Kidney glomerular epithelial cell (primary cell): Measurements from ENCODE around the gene HHLA2.
"Not testable (repeated sequence)": the region's sequence is repeated elsewhere in the genome, so short reads cannot be mapped to it uniquely, and the experiment has no call there.

Source experiments
- DNase-seq: peaks from one replicate; lab custom pipeline; 2025; lab: John Stamatoyannopoulos, UW

Gene HHLA2

GRCh38 chr3:108296239-108296638 lies at the start of gene HHLA2:
Gene HHLA2, plus strand, starts transcription at chr3:108296548. Its CDS starts 55,266 bp downstream, at chr3:108351814.
- peak; percentile 13 for DNase-seq

GRCh38 chr3:108250626-108251025 lies 45.7 kb upstream of the HHLA2 start:
- DNase-seq = no peak

DNA sequence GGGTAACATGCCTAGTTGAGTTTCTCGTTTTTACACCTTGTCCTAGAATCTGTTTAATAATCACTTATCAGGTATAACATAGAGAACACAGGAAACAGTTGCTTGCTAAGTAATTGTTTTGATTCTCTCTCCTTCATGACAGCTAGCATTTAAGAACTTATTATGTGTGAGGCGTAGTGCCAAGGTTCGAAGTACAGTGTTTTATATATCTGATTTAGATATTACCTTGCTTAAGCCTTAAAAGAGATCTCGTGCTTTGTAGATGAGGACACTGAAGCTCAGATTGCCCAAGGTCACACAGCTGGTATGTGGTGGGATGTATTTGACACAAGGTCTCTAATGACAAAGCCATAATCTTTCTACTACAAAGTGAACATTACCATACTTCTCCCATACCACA lies 45.1 kb upstream of the HHLA2 start:
- no peak for DNase-seq

- DNase-seq = no peak
Observed at GRCh38 chr3:108251844-108252243, 44.5 kb upstream of the HHLA2 start.

DNA sequence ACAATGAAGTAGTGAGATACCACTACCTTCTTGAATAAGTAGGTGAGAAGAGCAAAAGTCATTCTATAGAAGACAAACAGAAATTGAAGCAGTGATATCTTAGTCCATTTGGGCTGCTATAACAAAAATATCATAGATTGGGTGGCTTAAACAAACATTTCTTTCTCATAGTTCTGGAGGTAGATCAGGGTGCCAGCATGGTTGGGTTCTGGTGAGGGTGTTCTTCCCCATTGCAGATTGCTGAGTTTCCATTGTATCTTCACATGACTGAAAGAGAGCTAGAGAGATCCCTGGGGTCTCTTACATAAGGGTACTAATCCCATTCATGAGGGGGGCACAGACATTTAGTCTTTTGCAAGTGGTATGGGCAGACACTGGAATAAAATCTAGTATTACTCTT lies 41.2 kb upstream of the HHLA2 start:
- no peak for DNase-seq

GRCh38 chr3:108264534-108265298 lies 31.6 kb upstream of the HHLA2 start:
- DNase-seq = not testable (repeated sequence)

DNA sequence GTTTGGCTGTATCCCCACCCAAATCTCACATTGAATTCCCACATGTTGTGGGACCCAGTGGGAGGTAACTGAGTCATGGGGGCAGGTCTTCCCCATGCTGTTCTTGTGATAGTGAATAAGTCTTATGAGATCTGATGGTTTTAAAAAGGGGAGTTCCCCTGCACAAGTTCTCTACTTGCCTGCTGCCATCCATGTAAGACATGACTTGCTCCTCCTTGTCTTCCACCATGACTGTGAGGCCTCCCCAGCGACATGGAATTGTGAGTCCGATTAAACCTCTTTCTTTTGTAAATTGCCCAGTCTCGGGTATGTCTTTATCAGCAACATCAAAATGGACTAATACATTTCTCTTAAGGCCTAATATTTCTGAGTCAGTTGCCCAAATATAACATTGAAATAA lies 28.1 kb upstream of the HHLA2 start:
- not testable (repeated sequence) for DNase-seq

DNA sequence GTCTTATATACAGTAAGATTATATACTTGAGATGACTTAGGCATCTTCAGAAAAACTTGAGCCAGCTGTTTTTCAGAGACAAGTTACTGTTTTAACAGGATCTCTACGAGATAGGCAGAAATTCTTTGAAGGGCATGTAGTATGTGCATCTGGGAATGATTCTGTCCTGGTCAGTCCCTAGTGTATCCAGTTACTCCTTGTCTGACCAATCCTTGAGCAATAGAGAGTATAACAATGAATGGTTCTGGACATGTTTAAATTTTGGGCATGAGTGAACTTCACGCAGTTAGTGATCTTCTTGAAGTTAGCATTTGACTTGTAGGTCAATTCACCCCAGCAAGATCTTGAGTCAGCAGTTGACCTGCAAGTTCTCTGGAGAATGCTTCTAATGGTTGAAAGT lies 24.7 kb upstream of the HHLA2 start:
- DNase-seq = no peak

DNA sequence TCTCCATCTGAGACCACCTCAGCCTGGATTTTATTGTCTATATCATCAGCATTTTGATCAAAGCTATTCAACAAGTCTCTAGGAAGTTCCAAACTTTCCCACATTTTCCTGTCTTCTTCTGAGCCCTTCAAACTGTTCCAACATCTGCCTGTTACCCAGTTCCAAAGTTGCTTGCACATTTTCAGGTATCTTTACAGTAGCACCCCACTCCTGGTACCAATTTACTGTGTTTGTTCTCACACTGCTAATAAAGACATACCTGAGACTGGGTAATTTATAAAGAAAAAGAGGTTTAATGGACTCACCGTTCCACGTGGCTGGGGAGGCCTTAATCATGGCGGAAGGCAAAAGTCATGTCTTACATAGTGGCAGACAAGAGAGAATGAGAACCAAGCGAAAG lies 17.3 kb upstream of the HHLA2 start:
- DNase-seq = not testable (repeated sequence)

DNA sequence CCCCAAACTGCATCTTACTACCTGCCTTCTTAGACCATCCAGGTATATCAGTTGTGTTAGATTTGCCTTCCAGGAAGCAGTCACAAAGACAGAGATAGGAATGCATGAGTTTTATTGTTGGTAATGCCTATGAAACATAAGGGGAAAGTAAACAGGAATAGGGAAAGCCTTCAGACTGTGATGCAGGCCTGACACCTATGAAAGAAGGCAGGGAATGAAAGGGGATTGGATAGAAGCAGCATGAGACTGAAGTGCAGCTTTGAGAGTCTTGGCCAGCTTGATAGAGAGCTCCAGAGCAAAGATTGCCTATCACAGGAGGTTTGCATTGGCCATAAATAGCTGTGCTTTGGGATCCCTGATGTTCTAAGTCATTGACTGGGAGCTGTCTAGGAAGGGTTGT lies 15.9 kb upstream of the HHLA2 start:
- DNase-seq = no peak

DNA sequence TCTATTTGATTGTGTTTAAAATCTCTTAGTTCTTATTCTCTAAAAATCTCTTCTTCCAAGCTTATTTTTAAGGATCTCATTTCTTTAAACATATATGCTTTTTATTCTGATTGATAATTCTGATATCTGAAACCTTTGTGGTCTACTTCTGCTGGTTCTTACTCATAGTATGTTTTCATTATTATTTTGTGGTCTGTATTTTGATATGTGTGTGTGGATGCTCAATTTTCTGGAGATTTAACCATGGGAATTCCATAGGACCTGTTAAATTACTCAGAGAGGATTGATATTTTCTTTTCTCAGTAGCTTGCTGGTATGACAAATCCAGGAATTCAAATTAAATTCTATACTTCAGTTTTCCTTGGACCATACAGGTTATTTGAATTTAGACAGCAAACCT lies 14.7 kb upstream of the HHLA2 start:
- DNase-seq = no peak

DNA sequence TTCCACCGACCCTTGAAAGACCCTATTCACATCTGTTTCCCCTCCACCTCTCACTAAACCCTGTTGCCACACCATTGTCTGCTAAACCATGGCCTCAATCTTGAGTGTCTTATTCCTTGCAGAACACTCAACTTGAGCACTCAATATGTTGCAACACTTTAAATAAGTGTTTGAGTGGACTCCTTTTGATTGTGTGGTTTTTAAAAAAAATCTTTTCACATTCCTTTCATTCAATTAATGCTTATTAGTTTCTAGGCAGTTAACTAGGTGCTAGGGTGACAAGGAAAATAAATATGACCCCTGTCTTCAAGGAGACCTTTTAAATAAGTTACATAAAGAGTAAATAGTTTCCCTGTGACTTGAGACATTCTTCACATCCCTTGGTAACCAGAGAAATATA lies 13.3 kb upstream of the HHLA2 start:
- DNase-seq = peak; percentile 70

DNA sequence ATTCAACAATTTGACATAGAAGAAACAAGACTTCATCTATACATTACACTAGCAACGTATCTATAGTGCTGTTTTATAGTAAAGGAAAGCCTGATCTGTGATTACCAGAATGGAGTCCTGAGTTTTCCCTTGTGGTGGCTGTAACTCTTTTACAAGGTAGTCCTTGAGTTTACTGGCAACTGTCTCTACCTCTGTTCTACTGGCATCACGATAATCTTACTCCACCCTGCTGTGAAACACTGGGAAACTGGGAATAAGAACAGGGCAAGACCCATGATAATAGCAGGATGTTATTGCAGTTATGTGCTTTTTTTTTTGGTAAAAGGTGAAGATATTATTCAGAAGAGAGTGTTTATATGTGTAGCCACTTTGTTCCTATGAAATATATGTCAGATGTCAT lies 12.4 kb upstream of the HHLA2 start:
- no peak for DNase-seq

DNA sequence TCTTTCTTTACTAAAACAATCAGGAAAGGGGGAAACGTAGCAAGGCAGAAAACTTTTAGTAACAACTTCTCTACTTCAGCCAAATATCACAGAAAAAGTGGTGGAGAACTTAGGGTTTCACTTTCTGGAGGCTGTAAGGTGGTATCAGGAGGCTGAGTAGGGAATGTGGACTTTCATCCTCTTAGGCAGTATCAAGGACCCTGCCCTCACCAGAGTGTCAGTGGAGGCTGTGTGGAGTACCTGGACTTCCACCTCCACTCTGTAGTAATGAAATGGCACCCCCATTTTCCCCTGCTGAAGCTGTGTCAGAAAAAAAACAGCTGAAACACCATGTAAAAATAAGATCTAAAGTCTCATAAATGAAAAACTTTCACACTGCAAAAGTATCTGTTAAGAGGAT lies 11.2 kb upstream of the HHLA2 start:
- no peak for DNase-seq

GRCh38 chr3:108287146-108287545 lies 9.2 kb upstream of the HHLA2 start:
- no peak for DNase-seq

GRCh38 chr3:108288193-108288592 lies 8.2 kb upstream of the HHLA2 start:
- DNase-seq = not testable (repeated sequence)

DNA sequence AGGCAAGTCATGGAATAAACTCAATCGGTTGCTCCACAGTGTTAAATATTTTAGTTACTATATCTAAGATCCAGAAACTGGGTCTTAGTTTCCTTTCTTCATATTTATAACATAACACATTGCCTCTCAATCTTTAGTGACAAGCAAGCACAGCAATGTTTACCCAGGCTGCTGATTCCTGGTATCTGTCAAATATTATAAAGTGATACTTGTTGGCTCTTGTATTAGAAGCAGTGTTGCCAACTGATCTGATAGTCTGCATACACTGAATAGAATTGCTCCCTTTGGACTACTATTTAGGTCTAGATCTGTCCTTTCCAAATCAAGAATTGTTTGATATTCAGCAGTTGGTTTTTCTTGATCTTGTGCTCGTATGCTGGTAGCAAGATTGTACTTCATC lies 7.2 kb upstream of the HHLA2 start:
- DNase-seq = no peak

DNA sequence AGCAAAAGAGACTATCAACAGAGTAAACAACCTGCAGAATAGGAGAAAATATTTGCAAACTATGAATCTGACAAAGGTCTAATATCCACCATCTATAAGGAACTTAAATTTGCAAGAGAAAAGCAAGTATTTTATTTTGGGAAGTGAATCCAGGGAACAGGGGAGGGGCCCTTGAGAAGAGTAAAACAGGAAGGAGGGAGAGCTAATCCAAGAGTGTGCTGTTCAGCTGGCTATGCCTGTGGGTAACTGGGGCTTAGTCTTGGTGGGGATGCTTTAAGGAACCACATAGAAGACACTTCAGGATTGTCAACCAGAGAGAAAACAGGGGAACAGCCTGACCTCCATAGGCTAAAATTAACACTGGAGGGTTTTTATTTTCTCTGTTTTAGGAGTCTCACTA lies 3.9 kb upstream of the HHLA2 start:
- no peak for DNase-seq

- no peak for DNase-seq
Observed at GRCh38 chr3:108292905-108293328, 3.4 kb upstream of the HHLA2 start.

- no peak for DNase-seq
Observed at GRCh38 chr3:108293858-108294257, 2.5 kb upstream of the HHLA2 start.

GRCh38 chr3:108295421-108296175 lies 750 bp upstream of the HHLA2 start:
- DNase-seq = no peak

GRCh38 chr3:108297647-108298046 lies 1.3 kb downstream of the HHLA2 start:
- peak; percentile 84 for DNase-seq

DNA sequence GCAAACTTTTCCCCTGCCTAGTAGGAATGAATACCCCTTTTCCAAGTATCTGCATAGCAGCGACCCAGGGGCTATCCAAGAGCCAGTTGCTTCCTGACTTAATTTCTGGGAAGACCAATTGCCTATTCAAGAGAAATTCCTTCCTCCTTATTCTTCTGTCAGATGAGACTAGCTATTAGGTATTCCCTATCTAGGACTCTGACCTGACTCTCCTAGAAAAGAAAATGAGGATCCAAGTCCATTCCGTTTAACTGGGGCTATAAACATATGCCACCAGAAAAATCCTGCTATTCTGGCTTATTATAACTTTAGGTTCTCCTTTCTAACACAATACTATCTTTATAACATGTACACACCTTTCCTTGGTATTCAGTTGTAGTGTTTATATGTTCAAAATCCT lies 1.7 kb downstream of the HHLA2 start:
- DNase-seq = no peak
